Measurements from ENCODE around the gene FHIT.

- TF ChIP-seq, protein P1, sequence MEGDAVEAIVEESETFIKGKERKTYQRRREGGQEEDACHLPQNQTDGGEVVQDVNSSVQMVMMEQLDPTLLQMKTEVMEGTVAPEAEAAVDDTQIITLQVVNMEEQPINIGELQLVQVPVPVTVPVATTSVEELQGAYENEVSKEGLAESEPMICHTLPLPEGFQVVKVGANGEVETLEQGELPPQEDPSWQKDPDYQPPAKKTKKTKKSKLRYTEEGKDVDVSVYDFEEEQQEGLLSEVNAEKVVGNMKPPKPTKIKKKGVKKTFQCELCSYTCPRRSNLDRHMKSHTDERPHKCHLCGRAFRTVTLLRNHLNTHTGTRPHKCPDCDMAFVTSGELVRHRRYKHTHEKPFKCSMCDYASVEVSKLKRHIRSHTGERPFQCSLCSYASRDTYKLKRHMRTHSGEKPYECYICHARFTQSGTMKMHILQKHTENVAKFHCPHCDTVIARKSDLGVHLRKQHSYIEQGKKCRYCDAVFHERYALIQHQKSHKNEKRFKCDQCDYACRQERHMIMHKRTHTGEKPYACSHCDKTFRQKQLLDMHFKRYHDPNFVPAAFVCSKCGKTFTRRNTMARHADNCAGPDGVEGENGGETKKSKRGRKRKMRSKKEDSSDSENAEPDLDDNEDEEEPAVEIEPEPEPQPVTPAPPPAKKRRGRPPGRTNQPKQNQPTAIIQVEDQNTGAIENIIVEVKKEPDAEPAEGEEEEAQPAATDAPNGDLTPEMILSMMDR (IDR thresholded peaks at IDR 0.05 in 4 of 5, conservative IDR thresholded peaks at IDR 0.05 in 1 of 5): no peak
- TF ChIP-seq POLR2A (IDR thresholded peaks at IDR 0.05): no peak
These were observed 92.6 kb downstream of the FHIT start for GRCh38 chr3:61158667-61159066.
